HCT116 (cell line): ENCODE data around the gene RNF126. TPM values are rescaled to one million over a fixed set of nuclear protein-coding genes. Genes with fewer than 3 reads are reported as not detected.

ENCODE experiments used
- ATAC-seq: fragments of 200-7000 bp; cut with Tn5 transposase; 2 replicates; pipeline ENCODE4 v1.9.1; 2020; ENCODE audit warnings: mild to moderate bottlenecking, moderate library complexity
- BruUV-seq: library from RNA; stranded (reverse); fragments of 400-500 nt; replicated peaks from 2 replicates; lab custom pipeline; 2021; lab: Mats Ljungman, UMichigan
- CTCF ChIA-PET: fragments of 300-600 bp; sonication (Branson Sonifier 250); formaldehyde crosslinking; loops from one replicate; lab custom pipeline; 2021; ENCODE audit warnings: antibody characterized with exemption; lab: Charles Lee
- POLR2A ChIA-PET: fragments of 300-600, 350-600 bp; sonication (Branson Sonifier 250); formaldehyde crosslinking; loops from one replicate; lab custom pipeline; 2021; ENCODE audit warnings: antibody characterized with exemption; lab: Charles Lee
- RAD21 ChIA-PET, 2 experiments: fragments of 300-600 bp; sonication (Branson Sonifier 250); formaldehyde crosslinking; loops; one replicate each; lab custom pipeline; 2023; ENCODE audit warnings: low total read pairs in 2 of 2; ENCODE audit not compliant: uncharacterized antibody in 2 of 2, unreplicated experiment in 2 of 2, low non-redundant PET in 1 of 2; lab: Charles Lee
- DNase-seq: peaks from one replicate; pipeline ENCODE4 v3.0.0-alpha.2; 2010; ENCODE audit warnings: low read depth, low spot score
- H2AFZ ChIP-seq: fragments of 200-600 bp; shearing (Covaris generic), sonication (generic); 2 replicates; pipeline ENCODE4 v1.6.1; 2017; ENCODE audit warnings: low read depth, mixed run types, mixed read lengths, antibody characterized with exemption, low read length; ENCODE audit not compliant: poor library complexity, severe bottlenecking
- H3K27ac ChIP-seq: 2 replicates; pipeline ENCODE4 v1.5.1; 2012; ENCODE audit warnings: low read depth, low read length
- H3K27me3 ChIP-seq: fragments of 200-600 bp; sonication (generic); 2 replicates; pipeline ENCODE4 v1.6.1; 2016; ENCODE audit warnings: mixed run types, low read length, mixed read lengths; ENCODE audit not compliant: insufficient read depth
- H3K36me3 ChIP-seq, 2 experiments: fragments of 200-500 bp in 1 of 2; fragments of 200-600 bp in 1 of 2; sonication (Bioruptor generic) in 1 of 2; sonication (generic) in 1 of 2; 2 replicates each; pipeline versions ENCODE4 v1.5.1 to v1.6.1; 2014 to 2016; ENCODE audit warnings: low read length in 2 of 2, inconsistent platforms in 1 of 2, mixed read lengths in 1 of 2, mixed run types in 1 of 2; ENCODE audit not compliant: insufficient read depth in 2 of 2, control insufficient read depth in 1 of 2
- H3K4me1 ChIP-seq, 2 experiments: fragments of 200-600 bp in 1 of 2; sonication (generic) in 1 of 2; 2 replicates each; pipeline versions ENCODE4 v1.5.1 to v1.6.1; 2012 to 2017; ENCODE audit warnings: low read length in 2 of 2, inconsistent platforms in 1 of 2, mild to moderate bottlenecking in 1 of 2, mixed read lengths in 1 of 2, mixed run types in 1 of 2, moderate library complexity in 1 of 2; ENCODE audit not compliant: insufficient read depth in 2 of 2, control insufficient read depth in 1 of 2
- H3K4me2 ChIP-seq: fragments of 200-600 bp; sonication (generic); 2 replicates; pipeline ENCODE4 v1.6.1; 2017; ENCODE audit warnings: mixed run types, low read length, mixed read lengths
- H3K4me3 ChIP-seq, 2 experiments: fragments of 200-600 bp in 1 of 2; sonication (generic) in 1 of 2; replicated peaks in 1 of 2; 2 replicates each; pipeline ENCODE4 v1.5.1; 2011 to 2016; ENCODE audit warnings: low read length in 2 of 2, control low read depth in 1 of 2, low read depth in 1 of 2, mild to moderate bottlenecking in 1 of 2, mixed read lengths in 1 of 2, mixed run types in 1 of 2
- H3K79me2 ChIP-seq: fragments of 200-600 bp; sonication (generic); 2 replicates; pipeline ENCODE4 v1.6.1; 2017; ENCODE audit warnings: mild to moderate bottlenecking, mixed run types, low read length, moderate library complexity, mixed read lengths; ENCODE audit not compliant: insufficient read depth
- H3K9ac ChIP-seq: fragments of 200-600 bp; sonication (generic); 2 replicates; pipeline ENCODE4 v1.6.1; 2016; ENCODE audit warnings: low read length, mixed read lengths
- H3K9me2 ChIP-seq: fragments of 200-600 bp; sonication (generic), shearing (Covaris generic); 2 replicates; pipeline ENCODE4 v1.6.1; 2017; ENCODE audit warnings: mixed run types, mild to moderate bottlenecking, moderate library complexity; ENCODE audit not compliant: insufficient read depth
- H3K9me3 ChIP-seq, 2 experiments: fragments of 200-500 bp in 1 of 2; fragments of 200-600 bp in 1 of 2; sonication (Bioruptor generic) in 1 of 2; sonication (generic) in 1 of 2; 2 replicates each; pipeline ENCODE4 v1.6.1; 2014 to 2017; ENCODE audit warnings: low read length in 2 of 2, mixed read lengths in 2 of 2, inconsistent platforms in 1 of 2, low read depth in 1 of 2, mild to moderate bottlenecking in 1 of 2, mixed run types in 1 of 2, moderate library complexity in 1 of 2; ENCODE audit not compliant: control insufficient read depth in 1 of 2, insufficient read depth in 1 of 2
- H4K20me1 ChIP-seq: fragments of 200-600 bp; sonication (generic), shearing (Covaris generic); 2 replicates; pipeline ENCODE4 v1.6.1; 2017; ENCODE audit warnings: mixed run types, mild to moderate bottlenecking, moderate library complexity; ENCODE audit not compliant: insufficient read depth
- ATF3 ChIP-seq: IDR thresholded peaks from 2 replicates; pipeline ENCODE4 v1.6.1; 2012
- YY1 ChIP-seq: IDR thresholded peaks from 2 replicates; pipeline ENCODE4 v1.6.1; 2011; ENCODE audit warnings: low read length, low read depth, moderate library complexity, mild to moderate bottlenecking; ENCODE audit not compliant: insufficient replicate concordance; ENCODE audit errors: extremely low read depth
- ZFX ChIP-seq: fragments of 450-650 bp; IDR thresholded peaks from 2 replicates; pipeline ENCODE4 v1.6.1; 2017
- intact Hi-C: fragments of 100-400 bp; cut with micrococcal nuclease; formaldehyde crosslinking; loops from 2 replicates; pipeline ENCODE4 v1.10.0; 2022
- total RNA-seq: library from RNA; stranded (reverse); gene quantifications from one replicate; pipeline ENCODE4 v1.2.1, GENCODE V29; 2021; ENCODE audit not compliant: unreplicated experiment

The RNF126 gene
- total RNA-seq, 1 experiment from 2014 or later, result 93.8 TPM

- TF ChIP-seq ZFX (peak; percentile 71; the same call in 1 of the 2 replicates), ATF3 (no peak)
- H2AFZ ChIP-seq, result no peak overlapping the region
- no peaks in the 10 kb centered on the region for H4K20me1 ChIP-seq
- no peaks in the 10 kb centered on the region for H3K27me3 ChIP-seq
- peak overlapping the region; percentile 99 for H3K27ac ChIP-seq
- H3K4me3 ChIP-seq, result peak overlapping the region; percentile 56 to 82
- H3K4me2 ChIP-seq, result peak overlapping the region; percentile 98
- no peaks in the 10 kb centered on the region; a peak in 1 of 4 replicates for H3K36me3 ChIP-seq
- intact Hi-C loops, result loop anchor here (1.0 kb wide), 1 partner anchor 24 kb away; no protein-coding TSS in a partner anchor
- POLR2A ChIA-PET, result interaction anchor here (0.7 to 2.6 kb wide), 4 partner anchors 9 to 74 kb away, joined by 3 to 10 read pairs (median 4); no protein-coding TSS in a partner anchor
- peak overlapping the region; percentile 97 for H3K9ac ChIP-seq
- ATAC-seq, result peak; percentile 21
- H3K4me1 ChIP-seq, result peaks cover 21 to 48% of the 10 kb centered on the region in 2 experiments
- no peaks in the 10 kb centered on the region for H3K9me3 ChIP-seq
- CTCF ChIA-PET, result interaction anchor here (1.6 kb wide), 1 partner anchor 304 kb away, joined by 3 read pairs; the partner anchor contains the start of gene WDR18
- RAD21 ChIA-PET, result no interaction called here
- no peaks in the 10 kb centered on the region for H3K9me2 ChIP-seq
- DNase-seq, result no peak
- H3K79me2 ChIP-seq, result peaks cover 22% of the 10 kb centered on the region; the same call in 1 of the 2 replicates
- BruUV-seq, result no TSS peak
Observed at GRCh38 chr19:679418-680286, 16.6 kb upstream of the RNF126 start.

GRCh38 chr19:678791-679388 is 15.9 kb upstream of the RNF126 start:
- Histone ChIP-seq H3K9ac (peak overlapping the region; percentile 97), H3K9me3 (no peaks in the 10 kb centered on the region), H3K27me3 (no peaks in the 10 kb centered on the region), H4K20me1 (no peaks in the 10 kb centered on the region), H2AFZ (no peak overlapping the region), H3K79me2 (peaks cover 22% of the 10 kb centered on the region; the same call in 1 of the 2 replicates), H3K36me3 (no peaks in the 10 kb centered on the region; a peak in 1 of 4 replicates), H3K4me3 (peak overlapping the region; percentile 56 to 82), H3K4me2 (peak overlapping the region; percentile 98), H3K9me2 (no peaks in the 10 kb centered on the region), H3K4me1 (peaks cover 21 to 48% of the 10 kb centered on the region in 2 experiments), H3K27ac (peak overlapping the region; percentile 99)
- intact Hi-C loops, result no loop called here
- RAD21 ChIA-PET, result no interaction called here
- DNase-seq, result no peak
- ATAC-seq, result no peak
- no peak for TF ChIP-seq YY1
- CTCF ChIA-PET, result no interaction called here
- POLR2A ChIA-PET, result interaction anchor here (2.6 kb wide), 1 partner anchor 25 kb away, joined by 10 read pairs; no protein-coding TSS in a partner anchor
- no TSS peak for BruUV-seq
